Measurements from ENCODE around the gene EDA2R.

Gene EDA2R

GRCh38 chrX:66634272-66634671, 4.6 kb downstream of the EDA2R start:
- Histone ChIP-seq H3K4me1 (peaks cover 0 to 5% (median 0%) of the 10 kb centered on the region in 4 donors), H3K36me3 (no peaks in the 10 kb centered on the region), H3K4me3 (no peak overlapping the region), H3K27me3 (no peaks in the 10 kb centered on the region), H3K27ac (no peak overlapping the region), H3K9me3 (no peaks in the 10 kb centered on the region)
- TF ChIP-seq CTCF (IDR thresholded peaks at IDR 0.05): no peak
- DNase-seq: no peak
- intact Hi-C loops (cut with DNase I; ENCODE audit: low total_unique reads): no loop called here

- intact Hi-C loops (cut with DNase I; ENCODE audit: low total_unique reads): no loop called here
- no peak overlapping the region for H3K4me3 ChIP-seq
These were observed 5.3 kb downstream of the EDA2R start for GRCh38 chrX:66633541-66633940.

GRCh38 chrX:66632981-66633380, 5.9 kb downstream of the EDA2R start:
- TF ChIP-seq CTCF (IDR thresholded peaks at IDR 0.05): no peak
- H3K4me1 ChIP-seq: peaks cover 0 to 5% (median 0%) of the 10 kb centered on the region in 4 donors
- intact Hi-C loops (cut with DNase I; ENCODE audit: low total_unique reads): no loop called here
- H3K4me3 ChIP-seq: no peak overlapping the region
- H3K9me3 ChIP-seq: no peaks in the 10 kb centered on the region
- DNase-seq: no peak
- no peaks in the 10 kb centered on the region for H3K36me3 ChIP-seq
- H3K27me3 ChIP-seq: no peaks in the 10 kb centered on the region
- H3K27ac ChIP-seq: no peak overlapping the region

More at GRCh38 chrX:66633541-66633940, 5.3 kb downstream of the EDA2R start:
- H3K27me3 ChIP-seq: no peaks in the 10 kb centered on the region
- DNase-seq: no peak
- peaks cover 0 to 5% (median 0%) of the 10 kb centered on the region in 4 donors for H3K4me1 ChIP-seq
- no peaks in the 10 kb centered on the region for H3K9me3 ChIP-seq
- no peak for TF ChIP-seq CTCF (IDR thresholded peaks at IDR 0.05)
- no peak overlapping the region for H3K27ac ChIP-seq
- no peaks in the 10 kb centered on the region for H3K36me3 ChIP-seq

GRCh38 chrX:66632473-66632872, 6.4 kb downstream of the EDA2R start:
- Histone ChIP-seq H3K27ac (no peak overlapping the region), H3K9me3 (no peaks in the 10 kb centered on the region), H3K4me1 (peaks cover 0 to 5% (median 0%) of the 10 kb centered on the region in 4 donors), H3K4me3 (no peak overlapping the region), H3K36me3 (no peaks in the 10 kb centered on the region), H3K27me3 (no peaks in the 10 kb centered on the region)
- DNase-seq: no peak
- intact Hi-C loops (cut with DNase I; ENCODE audit: low total_unique reads): no loop called here
- TF ChIP-seq CTCF (IDR thresholded peaks at IDR 0.05): no peak

GRCh38 chrX:66625525-66625924, 13.4 kb downstream of the EDA2R start:
- no peaks in the 10 kb centered on the region for H3K27me3 ChIP-seq
- no peak for DNase-seq
- H3K4me1 ChIP-seq: no peaks in the 10 kb centered on the region
- H3K27ac ChIP-seq: no peak overlapping the region
- H3K9me3 ChIP-seq: no peaks in the 10 kb centered on the region
- TF ChIP-seq CTCF (IDR thresholded peaks at IDR 0.05): no peak
- intact Hi-C loops (cut with DNase I; ENCODE audit: low total_unique reads): no loop called here
- H3K4me3 ChIP-seq: no peak overlapping the region
- no peaks in the 10 kb centered on the region for H3K36me3 ChIP-seq

GRCh38 chrX:66622209-66622608, 16.7 kb downstream of the EDA2R start:
- Histone ChIP-seq H3K27ac (no peak overlapping the region), H3K36me3 (no peaks in the 10 kb centered on the region), H3K27me3 (no peaks in the 10 kb centered on the region), H3K9me3 (no peaks in the 10 kb centered on the region), H3K4me1 (no peaks in the 10 kb centered on the region), H3K4me3 (no peak overlapping the region)
- no peak for DNase-seq
- intact Hi-C loops (cut with DNase I; ENCODE audit: low total_unique reads): loop anchor here (5.0 kb wide), 1 partner anchor 1130 kb away; no protein-coding TSS in a partner anchor
- TF ChIP-seq CTCF (IDR thresholded peaks at IDR 0.05): no peak

All from tibial artery (tissue), 4 donors.